IMR-90 (cell line): ENCODE measurements around the gene PSMG4. TPM values are rescaled to one million over a fixed set of nuclear protein-coding genes. Genes with fewer than 3 reads are reported as not detected.

ENCODE experiments used
- ATAC-seq: fragments of 200-7000 bp; cut with Tn5 transposase; 2 replicates; pipeline ENCODE4 v1.9.1; 2020; ENCODE audit warnings: low read depth, mild to moderate bottlenecking, moderate library complexity
- BruUV-seq: library from RNA; stranded (reverse); fragments of 400-500 nt; replicated peaks from 2 replicates; lab custom pipeline; 2021; lab: Mats Ljungman, UMichigan
- CTCF ChIA-PET: fragments of 300-600 bp; formaldehyde crosslinking; extraction: SDS; loops from one replicate; lab custom pipeline; 2021; ENCODE audit warnings: antibody characterized with exemption; lab: Yijun Ruan, JAX
- POLR2A ChIA-PET: fragments of 300-600 bp; sonication (Branson Sonifier 250); formaldehyde crosslinking; loops from one replicate; lab custom pipeline; 2022; ENCODE audit warnings: antibody characterized with exemption; ENCODE audit not compliant: unreplicated experiment; lab: Charles Lee
- DNase-seq: peaks from one replicate; pipeline ENCODE4 v3.0.0; 2013
- H2AFZ ChIP-seq: replicated peaks from 2 replicates; pipeline ENCODE3; 2013; ENCODE audit warnings: low read length, mild to moderate bottlenecking; ENCODE audit not compliant: poor library complexity
- H2AK5ac ChIP-seq: 2 replicates; pipeline ENCODE4 v1.6.1; 2013; ENCODE audit warnings: low read depth, low read length, inconsistent platforms
- H2AK9ac ChIP-seq: replicated peaks from 2 replicates; pipeline ENCODE3; 2013; ENCODE audit warnings: mild to moderate bottlenecking, low read depth, low read length, moderate library complexity; ENCODE audit not compliant: poor library complexity
- H2BK120ac ChIP-seq: 2 replicates; pipeline ENCODE4 v1.6.1; 2013; ENCODE audit warnings: low read depth, low read length, inconsistent platforms
- H2BK15ac ChIP-seq: 3 replicates; pipeline ENCODE4 v1.6.1; 2013; ENCODE audit warnings: low read depth, low read length, inconsistent platforms
- H2BK20ac ChIP-seq: 2 replicates; pipeline ENCODE4 v1.6.1; 2013; ENCODE audit warnings: low read depth, mild to moderate bottlenecking, inconsistent platforms, low read length, moderate library complexity
- H2BK5ac ChIP-seq: 2 replicates; pipeline ENCODE4 v1.6.1; 2013; ENCODE audit warnings: mild to moderate bottlenecking, low read depth, low read length, inconsistent platforms; ENCODE audit not compliant: poor library complexity, severe bottlenecking
- H3K14ac ChIP-seq: replicated peaks from 2 replicates; pipeline ENCODE4 v1.6.1; 2013; ENCODE audit warnings: low read depth, low read length, inconsistent platforms
- H3K18ac ChIP-seq: 2 replicates; pipeline ENCODE4 v1.6.1; 2013; ENCODE audit warnings: low read depth, low read length, control low read depth
- H3K23ac ChIP-seq: 2 replicates; pipeline ENCODE4 v1.6.1; 2013; ENCODE audit warnings: low read depth, low read length, inconsistent platforms
- H3K27ac ChIP-seq: 2 replicates; pipeline ENCODE4 v1.5.1; 2013; ENCODE audit warnings: mild to moderate bottlenecking, control low read depth, low read length; ENCODE audit not compliant: insufficient read depth
- H3K27me3 ChIP-seq: 2 replicates; pipeline ENCODE4 v1.6.1; 2013; ENCODE audit warnings: low read length; ENCODE audit not compliant: control insufficient read depth, insufficient read depth
- H3K36me3 ChIP-seq: 2 replicates; pipeline ENCODE4 v1.6.1; 2013; ENCODE audit warnings: low read length, mixed read lengths; ENCODE audit not compliant: control insufficient read depth, insufficient read depth
- H3K4ac ChIP-seq: 2 replicates; pipeline ENCODE4 v1.6.1; 2013; ENCODE audit warnings: low read depth, low read length, inconsistent platforms
- H3K4me1 ChIP-seq: 2 replicates; pipeline ENCODE4 v1.6.1; 2013; ENCODE audit warnings: low read length, mixed read lengths; ENCODE audit not compliant: control insufficient read depth, insufficient read depth
- H3K4me2 ChIP-seq: 2 replicates; pipeline ENCODE4 v1.6.1; 2013; ENCODE audit warnings: low read depth, mild to moderate bottlenecking, control low read depth, low read length, moderate library complexity
- H3K4me3 ChIP-seq: 2 replicates; pipeline ENCODE4 v1.5.1; 2013; ENCODE audit warnings: low read depth, mild to moderate bottlenecking, control low read depth, low read length, moderate library complexity; ENCODE audit not compliant: insufficient read depth
- H3K56ac ChIP-seq: 2 replicates; pipeline ENCODE4 v1.6.1; 2013; ENCODE audit warnings: low read length, inconsistent platforms; ENCODE audit not compliant: insufficient read depth; ENCODE audit errors: extremely low read depth
- H3K79me1 ChIP-seq, 2 experiments: 2 replicates each; pipeline ENCODE4 v1.6.1; 2013; ENCODE audit warnings: low read length in 2 of 2, inconsistent platforms in 1 of 2, low read depth in 1 of 2
- H3K9ac ChIP-seq: 2 replicates; pipeline ENCODE4 v1.6.1; 2013; ENCODE audit warnings: low read depth, low read length, control low read depth
- H3K9me1 ChIP-seq: 2 replicates; pipeline ENCODE4 v1.6.1; 2013; ENCODE audit warnings: low read length, inconsistent platforms; ENCODE audit not compliant: insufficient read depth
- H3K9me3 ChIP-seq: 2 replicates; pipeline ENCODE4 v1.6.1; 2013; ENCODE audit warnings: low read length; ENCODE audit not compliant: control insufficient read depth, insufficient read depth
- H4K20me1 ChIP-seq: 2 replicates; pipeline ENCODE4 v1.6.1; 2013; ENCODE audit warnings: low read length, inconsistent platforms; ENCODE audit not compliant: insufficient read depth
- H4K5ac ChIP-seq: 2 replicates; pipeline ENCODE4 v1.6.1; 2013; ENCODE audit warnings: mild to moderate bottlenecking, low read depth, low read length, control low read depth
- H4K8ac ChIP-seq, 2 experiments: 2 replicates each; pipeline ENCODE4 v1.6.1; 2013; ENCODE audit warnings: low read depth in 2 of 2, low read length in 2 of 2, control low read depth in 1 of 2, inconsistent platforms in 1 of 2
- H4K91ac ChIP-seq: 2 replicates; pipeline ENCODE4 v1.6.1; 2013; ENCODE audit warnings: low read depth, low read length, inconsistent platforms; ENCODE audit not compliant: insufficient read depth
- BHLHE40 ChIP-seq: fragments of 150-350 bp; IDR thresholded peaks from 2 replicates; pipeline ENCODE4 v1.6.1; 2016; ENCODE audit warnings: mild to moderate bottlenecking, low read depth, low read length
- CEBPB ChIP-seq: IDR thresholded peaks from 2 replicates; pipeline ENCODE4 v1.6.1; 2012; ENCODE audit warnings: low read depth, low read length, improper control_type of control experiment
- CHD1 ChIP-seq: IDR thresholded peaks from 2 replicates; pipeline ENCODE4 v1.6.1; 2012; ENCODE audit warnings: low read depth, low read length, improper control_type of control experiment
- CTCF ChIP-seq: conservative IDR thresholded peaks from 2 replicates; pipeline ENCODE4 v1.5.1; 2012; ENCODE audit warnings: mild to moderate bottlenecking, low read depth, low read length, improper control_type of control experiment
- ELK1 ChIP-seq: fragments of 150-350 bp; IDR thresholded peaks from 2 replicates; pipeline ENCODE4 v1.6.1; 2016; ENCODE audit warnings: low read depth, mild to moderate bottlenecking, low read length, moderate library complexity, borderline replicate concordance
- FOS ChIP-seq: fragments of 150-350 bp; IDR thresholded peaks from 2 replicates; pipeline ENCODE4 v1.6.1; 2016; ENCODE audit warnings: low read depth, low read length
- MAFK ChIP-seq: IDR thresholded peaks from 2 replicates; pipeline ENCODE4 v1.6.1; 2012; ENCODE audit warnings: low read depth, low read length, improper control_type of control experiment
- MAZ ChIP-seq: IDR thresholded peaks from 2 replicates; pipeline ENCODE4 v1.6.1; 2012; ENCODE audit warnings: low read depth, mild to moderate bottlenecking, low read length, improper control_type of control experiment, moderate library complexity, borderline replicate concordance
- MXI1 ChIP-seq: IDR thresholded peaks from 2 replicates; pipeline ENCODE4 v1.6.1; 2012; ENCODE audit warnings: low read depth, mild to moderate bottlenecking, low read length, moderate library complexity, borderline replicate concordance
- NFE2L2 ChIP-seq: fragments of 150-350 bp; IDR thresholded peaks from 2 replicates; pipeline ENCODE4 v1.6.1; 2016; ENCODE audit warnings: low read depth, mild to moderate bottlenecking, low read length
- POLR2A ChIP-seq: IDR thresholded peaks from 2 replicates; pipeline ENCODE4 v1.6.1; 2012; ENCODE audit warnings: mild to moderate bottlenecking, low read depth, low read length
- RAD21 ChIP-seq: IDR thresholded peaks from 2 replicates; pipeline ENCODE4 v1.6.1; 2012; ENCODE audit warnings: low read length, improper control_type of control experiment
- RCOR1 ChIP-seq: IDR thresholded peaks from 2 replicates; pipeline ENCODE4 v1.6.1; 2012; ENCODE audit warnings: mild to moderate bottlenecking, low read length, improper control_type of control experiment; ENCODE audit not compliant: insufficient replicate concordance
- RFX5 ChIP-seq: IDR thresholded peaks from 2 replicates; pipeline ENCODE4 v1.8.0; 2012; ENCODE audit warnings: low read depth, mild to moderate bottlenecking, low read length, moderate library complexity
- SMC3 ChIP-seq: fragments of 150-350 bp; IDR thresholded peaks from 2 replicates; pipeline ENCODE4 v1.6.1; 2016; ENCODE audit warnings: low read depth, mild to moderate bottlenecking, antibody characterized with exemption, low read length, moderate library complexity
- WGBS, 2 experiments: methylation state at CpG; one replicate each; pipeline versions ENCODE4 v1.1.5 to v1.1.7; 2013; ENCODE audit warnings: missing lambda C conversion rate in 2 of 2; ENCODE audit not compliant: insufficient read length in 1 of 2; ENCODE audit errors: extremely low coverage in 2 of 2; 5-methylcytosine and 5-hydroxymethylcytosine counted together
- dilution Hi-C: fragments of 300-500 bp; cut with HindIII; formaldehyde crosslinking; loops from one replicate; pipeline ENCODE4 v1.14.3; 2018; ENCODE audit warnings: low sequenced_read_pairs; ENCODE audit not compliant: unreplicated experiment
- in situ Hi-C: fragments of 300-500 bp; cut with MboI; formaldehyde crosslinking; loops from 3 replicates; pipeline ENCODE4 v1.14.3; 2019; ENCODE audit warnings: low sequenced_read_pairs, inconsistent platforms, mixed read lengths
- intact Hi-C: fragments of 100-400 bp; cut with micrococcal nuclease; formaldehyde crosslinking; loops from 2 replicates; pipeline ENCODE4 v1.10.0; 2022
- polyA plus RNA-seq, 3 experiments: library from polyadenylated mRNA; depleted of rRNA; stranded (reverse); fragments of >200 nt; gene quantifications; 2 replicates each; pipeline ENCODE4 v1.2.3, GENCODE V29; 2012; ENCODE audit warnings: low replicate concordance in 1 of 3
- total RNA-seq: library from RNA; depleted of rRNA; stranded (reverse); fragments of >200 nt; gene quantifications from 2 replicates; pipeline ENCODE4 v1.2.3, GENCODE V29; 2012

PSMG4 gene
- total and polyA plus RNA-seq, 2 of the 4 experiments (the other 2 are of a cell fraction): 5.6 to 13.4 TPM

DNA sequence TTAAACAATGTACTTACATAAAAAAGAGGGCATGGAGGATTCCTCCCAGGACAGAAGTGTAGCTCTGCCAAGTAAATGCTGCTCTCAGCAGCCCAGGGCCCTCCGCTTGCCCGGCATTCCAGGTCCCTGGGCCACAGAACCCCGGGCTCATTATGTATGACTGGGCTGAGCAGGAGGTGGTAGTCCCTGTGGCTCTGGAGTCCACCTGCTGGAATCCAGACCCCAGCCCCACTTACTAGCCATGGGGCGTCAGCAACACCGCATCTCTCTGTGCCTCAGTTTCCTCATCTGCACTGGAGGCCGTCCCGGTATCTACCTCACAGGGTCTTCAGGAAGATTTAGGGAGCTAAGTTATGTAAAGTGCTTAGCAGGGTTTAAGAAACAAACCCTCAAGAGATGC, 55.4 kb downstream of the PSMG4 start:
- Histone ChIP-seq H3K36me3 (no peaks in the 10 kb centered on the region), H3K4me1 (no peaks in the 10 kb centered on the region), H4K91ac (no peak overlapping the region), H3K27ac (no peak overlapping the region), H3K56ac (no peak overlapping the region), H2AK9ac (no peak overlapping the region), H2BK120ac (no peak overlapping the region), H2AFZ (no peak overlapping the region), H3K27me3 (peaks cover 48% of the 10 kb centered on the region), H2AK5ac (no peak overlapping the region), H2BK15ac (no peak overlapping the region), H3K18ac (no peak overlapping the region), H4K5ac (no peak overlapping the region), H3K4me2 (no peak overlapping the region), H3K79me1 (no peaks in the 10 kb centered on the region), H3K14ac (no peak overlapping the region), H4K8ac (no peak overlapping the region), H3K9ac (no peak overlapping the region), H3K23ac (no peak overlapping the region), H3K4me3 (no peak overlapping the region), H3K9me1 (0 out of 2 replicates have a peak, but pooled peaks cover 2% of the 10 kb centered on the region), H2BK5ac (no peak overlapping the region), H4K20me1 (no peaks in the 10 kb centered on the region), H3K9me3 (no peaks in the 10 kb centered on the region; the same call in 1 of the 2 replicates), H3K4ac (no peak overlapping the region), H2BK20ac (no peak overlapping the region)
- no peak for TF ChIP-seq ELK1
- TF ChIP-seq RCOR1: no peak
- no peak for TF ChIP-seq BHLHE40
- no peak for TF ChIP-seq FOS
- TF ChIP-seq MAFK: no peak
- TF ChIP-seq MAZ: no peak
- no peak for TF ChIP-seq MXI1
- no peak for TF ChIP-seq SMC3
- no peak for TF ChIP-seq CEBPB
- no peak for TF ChIP-seq RAD21
- no peak for TF ChIP-seq CTCF
- TF ChIP-seq NFE2L2: no peak
- TF ChIP-seq RFX5: no peak
- no peak for TF ChIP-seq POLR2A
- no peak for TF ChIP-seq CHD1
- BruUV-seq: no TSS peak
- dilution Hi-C loops (no loop called here), intact Hi-C loops (no loop called here), in situ Hi-C loops (no loop called here)
- ChIA-PET POLR2A (no interaction called here), CTCF (no interaction called here)
- no CpG with 5 or more reads among the region's 7 CpGs for WGBS, 2 experiments
- no peak for ATAC-seq
- DNase-seq: no peak
